DND-41 (cell line): ENCODE measurements around the gene GLI2.

Experiments
- ATAC-seq: fragments of 200-7000 bp; cut with Tn5 transposase; 3 replicates; pipeline ENCODE4 v1.9.1; 2021; ENCODE audit warnings: low read depth; ENCODE audit not compliant: insufficient read depth
- DNase-seq: peaks from one replicate; pipeline ENCODE4 v3.0.0-alpha.2; 2020
- H2AFZ ChIP-seq: 2 replicates; pipeline ENCODE4 v1.6.0; 2012; ENCODE audit warnings: low read depth, low read length
- H3K27ac ChIP-seq: 2 replicates; pipeline ENCODE4 v1.5.1; 2012; ENCODE audit warnings: low read length, inconsistent platforms
- H3K27me3 ChIP-seq: fragments of 200-600 bp; sonication (generic); 2 replicates; pipeline ENCODE4 v1.6.0; 2012; ENCODE audit warnings: low read length, mild to moderate bottlenecking, inconsistent platforms; ENCODE audit not compliant: insufficient read depth, poor library complexity
- H3K36me3 ChIP-seq: 2 replicates; pipeline ENCODE4 v1.5.1; 2012; ENCODE audit warnings: low read length, inconsistent platforms; ENCODE audit not compliant: insufficient read depth
- H3K4me1 ChIP-seq: 2 replicates; pipeline ENCODE4 v1.5.1; 2012; ENCODE audit warnings: mild to moderate bottlenecking, low read length; ENCODE audit not compliant: insufficient read depth
- H3K4me2 ChIP-seq: 2 replicates; pipeline ENCODE4 v1.6.0; 2012; ENCODE audit warnings: mild to moderate bottlenecking, moderate library complexity, low read length, inconsistent platforms; ENCODE audit not compliant: insufficient read depth
- H3K4me3 ChIP-seq, 2 experiments: fragments of 200-600 bp in 1 of 2; shearing (Covaris generic) in 1 of 2; 2 replicates each; pipeline ENCODE4 v1.5.1; 2012 to 2016; ENCODE audit warnings: inconsistent platforms in 2 of 2, low read length in 2 of 2, mild to moderate bottlenecking in 2 of 2, low read depth in 1 of 2, moderate library complexity in 1 of 2
- H3K79me2 ChIP-seq: 2 replicates; pipeline ENCODE4 v1.6.0; 2012; ENCODE audit warnings: low read length, inconsistent platforms; ENCODE audit not compliant: insufficient read depth
- H3K9ac ChIP-seq: 2 replicates; pipeline ENCODE4 v1.6.0; 2012; ENCODE audit warnings: low read depth, mild to moderate bottlenecking, inconsistent platforms, low read length, moderate library complexity
- H3K9me3 ChIP-seq: 2 replicates; pipeline ENCODE4 v1.5.1; 2012; ENCODE audit warnings: low read length, moderate library complexity, mild to moderate bottlenecking, inconsistent platforms; ENCODE audit not compliant: insufficient read depth, severe bottlenecking
- H4K20me1 ChIP-seq: 2 replicates; pipeline ENCODE4 v1.6.0; 2012; ENCODE audit warnings: low read length; ENCODE audit not compliant: insufficient read depth
- EZH2 ChIP-seq: IDR thresholded peaks from 3 replicates; pipeline ENCODE4 v1.6.1; 2012; ENCODE audit warnings: borderline replicate concordance, low read depth, mild to moderate bottlenecking, moderate library complexity, low read length, inconsistent platforms; ENCODE audit not compliant: severe bottlenecking
- TF ChIP-seq, protein P1 (sequence below): IDR thresholded peaks from 2 replicates; pipeline ENCODE4 v1.5.1; 2012; ENCODE audit warnings: borderline replicate concordance, low read length, moderate library complexity, mild to moderate bottlenecking; ENCODE audit not compliant: poor library complexity, severe bottlenecking; ENCODE audit errors: extremely low read depth

GLI2 gene

DNA sequence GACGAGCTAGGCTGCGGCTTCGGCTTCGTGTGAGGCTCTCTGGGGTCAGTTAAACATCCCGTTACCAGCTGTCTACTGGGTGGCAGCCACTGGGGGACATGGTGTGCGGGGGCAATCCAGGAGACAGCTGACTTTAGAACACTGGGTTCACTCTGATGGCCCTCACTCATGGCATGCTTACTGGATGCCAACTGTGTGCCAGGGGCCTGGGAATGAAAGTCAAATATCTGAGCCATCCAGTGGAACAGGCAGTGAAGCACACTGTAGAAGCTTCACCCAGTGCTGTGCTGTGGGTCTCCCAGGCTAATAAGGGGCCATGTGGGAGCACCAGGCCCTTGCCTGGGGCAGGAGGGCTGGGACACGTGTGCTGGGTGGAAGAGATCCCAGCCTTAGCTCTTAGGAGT, 48.3 kb downstream of the GLI2 start:
- H4K20me1 ChIP-seq: peaks cover 4% of the 10 kb centered on the region; the same call in 1 of the 2 replicates
- H3K27ac ChIP-seq: no peak overlapping the region
- TF ChIP-seq, protein P1, sequence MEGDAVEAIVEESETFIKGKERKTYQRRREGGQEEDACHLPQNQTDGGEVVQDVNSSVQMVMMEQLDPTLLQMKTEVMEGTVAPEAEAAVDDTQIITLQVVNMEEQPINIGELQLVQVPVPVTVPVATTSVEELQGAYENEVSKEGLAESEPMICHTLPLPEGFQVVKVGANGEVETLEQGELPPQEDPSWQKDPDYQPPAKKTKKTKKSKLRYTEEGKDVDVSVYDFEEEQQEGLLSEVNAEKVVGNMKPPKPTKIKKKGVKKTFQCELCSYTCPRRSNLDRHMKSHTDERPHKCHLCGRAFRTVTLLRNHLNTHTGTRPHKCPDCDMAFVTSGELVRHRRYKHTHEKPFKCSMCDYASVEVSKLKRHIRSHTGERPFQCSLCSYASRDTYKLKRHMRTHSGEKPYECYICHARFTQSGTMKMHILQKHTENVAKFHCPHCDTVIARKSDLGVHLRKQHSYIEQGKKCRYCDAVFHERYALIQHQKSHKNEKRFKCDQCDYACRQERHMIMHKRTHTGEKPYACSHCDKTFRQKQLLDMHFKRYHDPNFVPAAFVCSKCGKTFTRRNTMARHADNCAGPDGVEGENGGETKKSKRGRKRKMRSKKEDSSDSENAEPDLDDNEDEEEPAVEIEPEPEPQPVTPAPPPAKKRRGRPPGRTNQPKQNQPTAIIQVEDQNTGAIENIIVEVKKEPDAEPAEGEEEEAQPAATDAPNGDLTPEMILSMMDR: no peak
- TF ChIP-seq EZH2: no peak
- H3K4me2 ChIP-seq: no peak overlapping the region
- no peak overlapping the region for H2AFZ ChIP-seq
- H3K36me3 ChIP-seq: no peaks in the 10 kb centered on the region
- H3K4me3 ChIP-seq: no peak overlapping the region
- H3K79me2 ChIP-seq: no peaks in the 10 kb centered on the region
- DNase-seq (no peak), ATAC-seq (no peak)
- H3K9ac ChIP-seq: no peak overlapping the region
- H3K9me3 ChIP-seq: no peaks in the 10 kb centered on the region
- no peaks in the 10 kb centered on the region for H3K27me3 ChIP-seq
- no peaks in the 10 kb centered on the region for H3K4me1 ChIP-seq
